GM21381 (cell line): ENCODE results near the gene ASPA.

ENCODE experiments used
- ATAC-seq: cut with Tn5 transposase; IDR thresholded peaks from one replicate; pipeline ENCODE4 v1.9.1; 2021; ENCODE audit warnings: mild to moderate bottlenecking, moderate library complexity; ENCODE audit not compliant: unreplicated experiment

ASPA gene

DNA sequence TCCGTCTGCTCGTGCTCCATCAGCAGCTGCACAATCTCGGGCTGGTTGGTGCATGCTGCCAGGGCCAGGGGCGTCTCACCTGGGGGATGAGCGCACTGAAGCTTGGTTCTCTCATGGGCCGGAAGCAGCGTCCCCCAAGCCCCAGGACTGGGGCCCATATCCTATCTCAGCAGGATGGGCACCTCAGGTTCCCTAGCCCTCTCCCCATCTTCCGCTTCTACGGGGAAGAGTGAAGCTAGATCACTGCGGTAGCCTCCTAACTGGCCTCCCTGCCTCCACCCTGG is 57.0 kb downstream of the ASPA start:
- no peak for ATAC-seq

DNA sequence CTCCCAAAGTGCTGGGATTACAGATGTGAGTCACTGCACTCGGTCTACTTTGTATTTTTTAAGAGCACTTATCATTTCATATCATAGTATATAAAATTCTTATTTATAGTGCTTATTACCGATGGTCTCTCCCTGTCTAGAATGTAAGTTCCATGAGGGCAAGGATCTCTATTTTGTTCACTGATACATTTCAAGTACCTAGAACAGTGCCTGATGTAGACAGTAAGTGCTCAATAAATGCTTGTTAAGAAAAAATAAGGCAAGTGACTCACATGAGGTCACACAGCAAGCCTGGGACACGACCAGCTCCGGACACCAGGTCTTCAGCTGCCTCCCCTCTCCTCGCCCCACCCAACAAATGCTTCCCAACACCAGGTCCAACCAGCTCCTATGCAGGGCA is 58.0 kb downstream of the ASPA start:
- no peak for ATAC-seq

DNA sequence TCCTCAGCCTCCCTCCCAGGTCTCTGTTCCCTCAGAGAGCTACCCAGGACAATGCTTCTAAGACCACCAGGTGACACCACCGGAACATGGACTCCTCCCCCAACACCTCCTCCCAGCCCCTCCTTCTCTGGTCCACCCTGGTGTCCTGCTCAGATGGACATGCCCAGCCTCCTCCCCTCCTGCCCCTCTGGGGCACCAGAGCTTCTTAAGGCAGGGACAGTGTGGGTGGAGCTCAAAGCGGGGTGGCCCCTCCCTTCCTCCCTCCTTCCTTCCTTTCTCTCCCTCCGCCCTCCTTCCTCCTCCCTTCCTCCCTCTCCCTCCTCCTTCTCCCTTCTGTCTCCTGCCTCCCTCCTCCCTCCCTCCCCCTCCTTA is 59.1 kb downstream of the ASPA start:
- ATAC-seq, result no peak

DNA sequence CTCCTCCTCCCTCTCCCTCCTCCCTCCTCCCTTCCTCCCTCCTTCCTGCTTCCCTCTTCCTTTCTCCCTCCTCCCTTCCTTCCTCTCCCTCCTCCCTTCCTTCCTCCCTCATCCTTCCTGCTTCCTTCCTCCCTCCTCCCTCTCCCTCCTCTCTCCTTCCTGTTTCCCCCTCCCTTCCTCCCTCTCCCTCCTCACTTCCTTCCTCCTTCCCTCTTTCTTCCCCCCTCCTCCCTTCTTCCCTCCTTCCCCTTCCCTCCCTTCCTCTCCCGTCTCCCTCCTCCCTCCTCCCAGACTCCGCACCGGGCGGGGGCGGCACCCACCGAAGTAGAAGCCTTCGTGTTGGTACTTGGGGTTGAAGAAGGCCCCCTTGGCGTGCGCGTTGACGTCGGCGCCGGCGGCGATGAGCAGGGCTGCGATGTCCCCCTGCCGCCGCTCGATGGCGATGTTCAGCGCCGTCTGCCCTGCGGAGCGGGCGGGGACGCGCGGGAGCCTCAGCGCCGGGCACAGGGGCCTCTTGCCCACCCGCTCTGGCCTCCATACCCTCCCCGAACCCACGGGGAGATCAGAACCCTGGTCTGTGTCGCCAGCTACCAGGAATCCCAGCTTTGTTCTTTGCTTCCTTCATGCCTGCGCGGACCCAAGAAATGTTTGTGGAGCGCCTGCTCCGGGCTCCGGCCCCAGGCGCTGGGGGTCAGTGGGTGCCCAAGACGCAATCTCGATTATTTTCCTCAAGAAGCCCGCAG is 59.6 kb downstream of the ASPA start:
- no peak for ATAC-seq

DNA sequence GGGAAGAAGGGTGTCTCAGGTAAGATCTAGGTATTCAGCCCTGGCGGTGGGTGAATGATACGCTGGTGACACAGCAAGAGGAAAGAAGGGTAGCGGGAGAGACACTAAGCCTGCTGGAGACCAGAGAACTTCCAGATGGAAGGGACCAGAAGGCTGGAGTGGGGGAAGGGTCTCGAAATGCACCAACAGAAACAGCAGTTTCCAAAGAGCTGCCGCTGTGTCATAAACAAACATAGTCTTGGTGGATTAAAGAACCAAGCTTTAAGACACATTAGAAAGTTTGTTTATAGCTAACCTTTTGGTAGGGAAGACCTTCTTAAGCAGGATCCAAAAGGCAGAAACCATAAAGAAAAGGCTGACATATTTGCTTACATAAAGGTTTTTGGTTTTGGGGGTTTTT is 60.9 kb downstream of the ASPA start:
- no peak for ATAC-seq

DNA sequence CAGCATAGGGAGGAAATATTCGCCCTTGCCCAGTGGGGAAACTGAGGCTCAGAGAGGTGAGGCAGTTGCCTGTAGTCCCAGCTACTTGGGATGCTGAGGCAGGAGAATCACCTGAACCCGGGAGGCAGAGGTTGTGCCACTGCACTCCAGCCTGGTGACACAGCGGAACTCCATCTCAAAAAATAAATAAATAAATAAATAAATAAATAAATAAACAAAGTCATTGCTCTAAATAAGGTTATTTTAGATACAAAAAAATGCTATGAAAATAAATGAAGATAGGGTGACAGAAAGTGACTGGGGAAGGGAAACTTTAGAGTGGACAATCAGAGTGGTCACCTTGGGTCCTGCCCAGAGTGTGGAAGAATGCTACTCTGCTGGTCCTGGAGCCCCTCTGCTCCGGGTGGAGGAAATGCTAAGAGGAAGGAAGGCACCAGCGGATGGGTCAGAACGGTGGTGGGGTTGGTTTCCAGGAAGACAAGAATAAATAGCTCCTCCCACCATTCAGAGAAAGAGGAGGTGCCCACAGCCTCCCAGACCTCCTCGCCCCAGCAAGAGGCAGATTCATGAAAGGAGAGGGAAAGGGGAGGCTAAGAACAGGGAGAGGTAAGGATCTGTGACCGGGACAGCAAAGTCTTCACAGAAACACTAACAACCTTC is 64.2 kb downstream of the ASPA start:
- no peak for ATAC-seq

DNA sequence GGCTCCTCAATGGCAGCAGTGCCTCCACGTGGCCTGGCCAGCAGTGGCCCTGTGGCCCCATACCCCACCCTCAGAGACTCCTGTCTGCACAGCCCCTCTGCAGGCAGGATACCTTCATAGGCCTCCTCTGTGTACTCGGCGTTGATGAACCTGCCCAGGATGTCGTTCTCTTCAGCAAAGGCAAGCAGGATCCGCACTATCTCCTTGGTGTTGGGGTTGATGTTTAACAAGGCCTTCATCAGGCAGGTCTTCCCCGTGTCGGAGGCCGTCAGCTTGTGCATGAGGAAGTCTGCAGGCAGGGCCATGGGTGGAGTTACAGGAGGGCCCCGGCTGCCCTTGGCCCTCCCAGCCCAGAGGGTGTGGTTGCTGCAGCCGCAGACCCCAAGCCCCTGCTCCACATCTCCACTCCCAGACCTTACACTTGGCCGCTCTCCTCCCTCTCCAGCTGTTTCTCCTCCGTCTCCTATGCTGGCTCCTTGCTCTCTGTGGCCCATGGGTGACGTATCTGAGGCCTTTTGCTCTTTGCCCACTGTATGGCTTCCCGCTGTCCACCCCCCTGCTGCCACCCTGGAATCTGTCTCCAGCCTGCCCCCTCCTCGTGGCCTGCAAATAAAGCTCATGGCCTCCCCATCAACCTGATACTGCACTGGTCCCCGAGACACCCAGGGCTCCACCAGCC is 66.8 kb downstream of the ASPA start:
- no peak for ATAC-seq

DNA sequence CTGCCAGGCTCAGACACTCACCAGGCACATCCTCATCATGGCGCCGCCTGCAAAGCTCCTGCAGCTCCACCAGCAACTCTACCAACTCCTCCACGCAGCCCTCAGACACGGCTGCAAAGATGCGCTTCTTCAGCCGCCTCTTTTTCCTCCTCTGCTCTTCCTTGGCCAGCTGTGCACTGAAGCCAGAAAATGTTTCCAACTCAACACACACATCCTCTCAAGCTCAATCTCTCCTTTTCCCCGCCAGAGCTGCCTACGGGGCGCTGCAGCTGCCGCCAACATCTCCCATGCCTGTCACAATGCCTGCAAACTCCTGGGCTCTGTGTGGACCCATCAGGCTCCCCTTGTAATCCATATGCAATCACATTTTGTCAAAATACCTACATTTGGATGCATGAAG is 67.7 kb downstream of the ASPA start:
- no peak for ATAC-seq

DNA sequence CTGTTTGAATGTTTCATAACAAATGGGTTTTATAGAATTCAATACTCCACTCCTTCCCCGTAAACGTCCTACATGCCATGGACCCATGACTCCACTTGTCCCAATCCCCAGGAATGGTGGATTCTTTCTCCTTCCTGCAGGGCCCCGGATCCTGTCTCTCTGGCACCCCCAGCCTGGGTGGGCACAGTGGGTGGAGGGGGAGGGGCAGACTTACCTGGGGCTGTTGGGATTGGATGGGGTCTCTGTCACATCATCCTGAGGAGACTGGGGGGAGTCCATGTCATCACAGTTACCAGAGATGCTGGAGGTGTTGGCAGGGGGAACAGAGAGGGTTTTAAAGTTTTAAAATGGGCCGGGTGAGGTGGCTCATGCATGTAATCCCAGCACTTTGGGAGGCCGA is 68.6 kb downstream of the ASPA start:
- no peak for ATAC-seq

DNA sequence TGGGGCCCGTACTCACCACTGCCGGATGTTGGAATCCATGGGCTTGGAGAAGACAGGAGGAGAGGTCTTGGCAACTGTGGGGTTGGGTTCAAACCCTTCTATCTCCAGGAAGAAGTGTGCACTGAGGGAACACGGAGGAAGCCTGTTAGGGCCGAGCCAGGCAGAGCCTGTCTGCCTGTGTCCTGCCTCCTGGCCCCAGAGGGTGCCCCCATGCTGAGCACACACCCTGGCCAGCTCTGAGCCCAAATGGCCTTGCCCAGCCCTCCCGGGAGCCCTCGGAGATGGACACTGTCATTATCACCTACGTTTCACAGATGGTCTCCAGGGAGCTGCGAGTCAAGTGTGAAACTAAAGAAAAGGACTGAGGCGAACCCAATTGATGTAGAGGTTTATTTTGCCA is 69.4 kb downstream of the ASPA start:
- no peak for ATAC-seq

DNA sequence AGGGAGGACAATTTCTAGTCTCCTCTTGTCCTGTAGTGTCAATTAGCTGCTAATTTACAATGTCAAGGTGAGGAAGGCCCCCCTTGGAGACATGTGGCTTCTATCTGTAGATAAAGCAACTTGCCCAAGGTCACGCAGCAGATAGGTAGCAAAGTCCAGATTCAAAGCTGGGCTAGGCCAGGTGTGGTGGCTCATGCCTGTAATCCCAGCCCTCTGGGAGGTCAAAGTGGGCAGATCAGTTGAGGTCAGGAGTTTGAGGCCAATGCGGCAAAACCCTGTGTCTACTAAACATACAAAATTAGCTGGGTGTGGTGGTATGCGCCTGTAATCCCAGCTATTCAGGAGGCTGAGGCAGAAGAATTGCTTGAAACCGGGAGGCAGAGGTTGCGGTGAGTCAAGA is 70.7 kb downstream of the ASPA start:
- no peak for ATAC-seq

DNA sequence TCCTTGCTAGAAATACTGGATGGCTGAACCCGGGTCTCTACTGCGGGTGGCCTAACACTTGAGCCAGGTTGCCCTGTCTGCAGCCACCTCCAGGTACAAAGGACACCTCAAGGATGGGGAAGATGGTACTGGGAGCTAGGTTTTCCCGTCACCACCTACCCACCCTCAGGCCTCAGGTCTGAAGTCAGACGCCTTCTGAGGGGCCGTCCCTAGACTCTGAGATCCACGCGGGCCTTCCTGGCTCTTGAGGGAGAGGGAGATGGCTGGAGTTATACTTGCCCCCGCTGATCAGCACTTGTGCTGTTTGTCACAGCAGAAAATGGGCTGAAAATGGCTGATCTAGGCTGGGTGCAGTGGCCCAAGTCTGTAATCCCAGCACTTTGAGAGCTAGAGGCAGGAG is 71.2 kb downstream of the ASPA start:
- ATAC-seq, result no peak

DNA sequence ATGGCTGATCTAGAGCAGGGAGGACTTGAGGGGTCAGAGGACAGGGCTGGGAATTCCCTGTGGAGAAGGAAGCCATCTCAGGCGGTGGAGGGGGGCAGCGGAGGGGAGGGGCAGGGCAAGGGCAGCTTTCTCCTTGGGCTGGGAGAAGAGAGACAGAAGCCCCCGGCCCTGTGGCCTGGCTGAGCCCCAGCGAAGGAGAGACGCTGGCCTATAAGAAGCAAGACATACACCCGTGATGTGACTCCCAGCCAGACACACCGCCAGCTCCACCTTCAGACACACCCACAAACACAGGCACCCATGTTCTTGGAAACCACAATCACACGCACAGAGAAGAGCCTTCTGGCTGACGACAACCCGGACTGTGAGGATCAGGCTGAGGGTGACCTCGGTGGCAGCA is 71.8 kb downstream of the ASPA start:
- no peak for ATAC-seq

DNA sequence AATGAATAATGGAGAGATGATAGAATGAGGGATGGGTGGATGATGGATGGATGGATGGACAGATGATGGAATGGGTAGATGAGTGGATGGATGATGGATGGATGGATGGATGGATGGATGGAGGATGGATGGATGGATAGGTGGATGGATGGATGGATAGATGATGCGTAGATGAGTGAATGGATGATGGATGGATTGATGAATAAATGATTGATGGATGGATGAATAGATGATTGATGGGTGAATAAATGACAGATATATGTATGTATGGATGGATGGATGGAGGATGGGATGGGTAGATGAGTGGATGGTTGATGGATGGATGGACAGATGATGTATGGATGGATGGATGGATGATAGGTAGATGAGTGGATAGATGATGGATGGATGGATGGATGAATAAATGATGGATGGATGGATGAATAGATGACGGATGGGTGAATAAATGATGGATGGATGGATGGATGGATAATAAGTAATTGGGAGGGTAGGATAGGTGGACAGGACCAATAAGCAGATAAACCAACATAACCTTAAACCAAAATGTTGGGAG is 73.9 kb downstream of the ASPA start:
- no peak for ATAC-seq

DNA sequence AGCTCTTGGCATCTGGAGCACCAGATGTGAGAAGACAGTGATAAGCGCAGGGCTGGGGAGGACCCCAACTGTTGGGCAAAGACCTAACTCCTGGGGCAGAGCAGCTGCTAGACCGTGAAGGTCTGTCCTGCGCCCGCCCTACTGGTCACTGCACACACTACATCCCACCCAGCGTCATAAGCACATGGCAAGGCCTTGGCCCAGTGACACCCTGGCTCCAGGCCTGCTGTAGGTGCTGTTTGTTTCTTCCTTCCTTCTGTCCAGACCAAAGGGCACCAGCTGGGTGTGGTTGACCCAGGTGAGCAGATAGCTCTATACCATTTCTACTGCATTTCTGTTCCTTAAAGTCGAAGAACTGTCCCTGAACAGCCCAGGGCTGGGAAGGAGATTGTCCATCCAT is 75.4 kb downstream of the ASPA start:
- ATAC-seq, result no peak

DNA sequence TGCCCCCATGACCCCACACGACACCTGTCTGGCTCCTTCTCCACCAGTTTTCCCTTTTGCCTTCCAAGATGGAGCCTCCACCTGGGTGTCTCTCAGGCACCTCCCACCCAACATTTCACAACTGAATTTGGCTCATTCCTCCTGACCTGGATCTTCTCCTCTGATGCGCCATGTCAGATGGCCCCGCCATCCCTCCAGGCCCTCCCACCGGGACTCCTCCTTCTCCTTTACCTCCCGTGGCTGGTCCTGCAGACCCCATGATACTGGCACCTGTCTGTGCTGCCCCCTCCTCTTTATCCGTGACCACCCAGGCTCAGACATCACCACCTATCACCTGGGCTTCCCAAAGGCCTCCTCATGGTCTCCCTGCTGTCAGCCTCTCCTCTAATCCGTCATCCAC is 77.1 kb downstream of the ASPA start:
- ATAC-seq, result no peak
